Dermis blood vessel endothelial cell (primary cell): ENCODE measurements around the gene TCN2. TPM values are rescaled to one million over a fixed set of nuclear protein-coding genes. Genes with fewer than 3 reads are reported as not detected.
A peak's percentile ranks its signal among the peaks of the same experiment; 100 is the strongest.
"Not testable (repeated sequence)": the region's sequence is repeated elsewhere in the genome, so short reads cannot be mapped to it uniquely, and the experiment has no call there.

ENCODE experiments used
- DNase-seq: peaks from one replicate; pipeline ENCODE4 v3.0.0; 2010
- total RNA-seq: library from RNA; depleted of rRNA; stranded (reverse); fragments of >200 nt; gene quantifications from 2 replicates; pipeline ENCODE4 v1.2.3, GENCODE V29; 2014

TCN2 gene
- total RNA-seq, 1 donor from 2014 or later: 101 TPM

DNA sequence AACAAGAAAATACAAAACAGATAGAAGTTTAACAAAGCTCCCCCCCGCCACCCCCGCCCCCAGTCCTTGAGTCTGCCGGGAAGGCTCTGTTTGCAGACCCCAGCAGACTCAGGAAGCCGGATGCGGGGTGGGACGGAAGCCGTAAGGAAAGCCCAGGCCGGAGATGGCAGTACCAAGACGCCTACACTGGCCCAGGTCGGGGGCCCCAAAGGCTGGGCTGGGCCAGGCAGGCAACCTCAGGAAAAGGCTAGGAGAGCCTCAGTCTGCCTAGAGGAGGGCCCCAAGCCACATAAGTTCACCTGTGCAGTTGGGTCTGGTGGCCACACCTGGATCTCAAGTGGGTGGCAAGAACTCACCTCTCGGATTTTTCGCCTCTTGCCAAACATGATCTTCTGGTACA is 28.5 kb upstream of the TCN2 start:
- no peak for DNase-seq

GRCh38 chr22:30580896-30581295 is 26.1 kb upstream of the TCN2 start:
- no peak for DNase-seq

- no peak for DNase-seq
These were observed 24.9 kb upstream of the TCN2 start for GRCh38 chr22:30582051-30582450.

- DNase-seq: peak; percentile 53
These were observed 24.0 kb upstream of the TCN2 start for GRCh38 chr22:30582788-30583545.

DNA sequence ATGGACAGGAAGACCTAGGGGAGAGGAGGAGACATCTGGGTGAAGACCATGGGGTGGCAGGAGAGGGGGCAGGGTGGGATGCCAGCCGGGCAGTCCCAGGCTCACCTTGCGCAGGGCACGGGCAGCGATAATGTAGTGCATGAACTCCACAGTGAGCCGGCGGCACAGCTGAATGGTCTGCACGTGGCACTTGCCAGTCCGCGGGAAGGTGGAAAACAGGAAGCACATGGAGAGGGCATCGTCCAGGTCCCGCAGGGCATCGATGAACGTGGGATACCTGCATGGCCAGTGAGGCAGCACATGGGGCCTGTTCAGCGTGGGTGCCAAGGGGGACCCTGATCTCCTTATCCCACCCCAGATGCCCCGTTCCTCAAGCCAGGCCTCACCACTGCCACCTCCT is 22.5 kb upstream of the TCN2 start:
- DNase-seq: no peak

- DNase-seq: no peak
These were observed 20.6 kb upstream of the TCN2 start for GRCh38 chr22:30586414-30586813.

GRCh38 chr22:30591191-30591587 is 15.8 kb upstream of the TCN2 start:
- peak; percentile 44 for DNase-seq

DNA sequence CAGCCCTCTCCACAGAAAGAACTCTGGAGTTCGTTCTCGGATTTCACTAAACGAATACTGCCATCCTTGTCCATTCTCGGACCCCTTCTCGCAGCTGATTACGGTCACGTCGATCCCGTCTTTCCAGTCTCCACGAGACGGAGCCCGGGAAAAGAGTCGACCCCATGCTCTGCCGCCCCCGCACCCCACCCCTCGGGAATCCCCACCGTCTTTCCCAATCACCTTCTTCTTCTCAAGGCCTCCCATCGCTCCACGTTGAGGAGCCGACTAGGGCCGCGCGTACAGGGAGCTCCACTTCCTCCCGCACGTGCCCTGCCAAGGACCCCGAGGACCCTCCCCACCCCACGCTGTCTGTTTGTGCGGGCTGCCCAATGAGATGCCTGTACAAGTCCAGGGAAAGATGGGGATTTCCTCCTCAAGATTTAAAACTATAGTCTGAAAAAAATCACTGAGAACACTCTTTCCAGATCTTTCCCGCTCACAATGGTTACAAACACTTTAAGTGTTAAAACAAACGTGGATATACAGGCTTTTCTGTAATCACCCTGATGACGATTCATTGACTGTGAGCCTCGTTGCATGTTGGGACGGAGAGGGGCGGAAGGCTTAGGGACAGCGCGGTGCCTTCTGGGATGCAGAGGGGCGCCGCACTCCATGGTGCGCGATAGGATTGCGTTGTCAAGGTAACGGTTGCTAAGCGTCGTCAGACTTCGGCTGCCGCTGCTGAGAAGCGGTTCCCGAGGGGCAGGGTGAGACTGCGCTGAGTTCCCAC is 15.2 kb upstream of the TCN2 start, which contains the start of gene PES1:
PES1 (minus strand) TSS at position 323 of the 772 bp plus-strand sequence; CDS start at position 246, 77 bp downstream.
- peak; percentile 100 for DNase-seq

GRCh38 chr22:30592360-30592713 is 14.6 kb upstream of the TCN2 start:
- DNase-seq: not testable (repeated sequence)

GRCh38 chr22:30596199-30596598 is 10.8 kb upstream of the TCN2 start:
- DNase-seq: no peak

- no peak for DNase-seq
These were observed 10.1 kb upstream of the TCN2 start for GRCh38 chr22:30596886-30597285.

DNA sequence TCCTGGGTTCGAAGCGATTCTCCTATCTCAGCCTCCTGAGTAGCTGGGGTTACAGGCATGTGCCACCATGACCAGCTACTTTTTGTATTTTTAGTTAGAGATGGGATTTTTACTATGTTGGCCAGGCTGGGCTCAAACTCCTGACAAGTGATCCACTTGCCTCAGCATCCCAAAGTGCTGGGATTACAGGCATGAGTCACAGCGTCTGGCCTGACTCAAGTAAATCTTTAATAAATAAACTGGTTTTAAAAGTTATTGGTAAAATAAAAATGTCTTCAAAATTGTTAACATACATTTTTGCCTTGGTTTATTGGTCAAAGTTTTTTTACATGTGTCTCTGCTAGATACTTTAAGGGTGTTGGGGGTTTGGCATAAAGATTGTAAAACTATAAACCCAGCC is 8.0 kb upstream of the TCN2 start:
- no peak for DNase-seq

DNA sequence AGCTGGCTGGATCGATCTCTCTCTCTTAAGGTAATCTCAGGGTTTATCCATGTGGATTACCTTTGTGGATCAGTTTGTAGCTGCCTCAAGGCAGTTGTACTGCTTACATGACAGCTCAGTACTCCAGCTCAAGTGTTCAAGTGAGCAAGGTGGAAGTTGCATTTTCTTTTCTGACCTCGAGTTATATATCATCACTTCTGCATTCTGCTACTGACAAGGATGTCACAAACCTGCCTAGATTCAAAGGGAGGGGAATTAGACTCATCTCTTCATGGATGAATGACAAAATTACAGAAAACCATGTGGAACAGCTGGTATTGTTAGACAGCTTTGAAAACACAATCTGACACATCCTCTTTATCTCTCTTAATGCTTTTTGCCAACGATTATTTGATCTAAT is 6.1 kb upstream of the TCN2 start:
- DNase-seq: no peak

DNA sequence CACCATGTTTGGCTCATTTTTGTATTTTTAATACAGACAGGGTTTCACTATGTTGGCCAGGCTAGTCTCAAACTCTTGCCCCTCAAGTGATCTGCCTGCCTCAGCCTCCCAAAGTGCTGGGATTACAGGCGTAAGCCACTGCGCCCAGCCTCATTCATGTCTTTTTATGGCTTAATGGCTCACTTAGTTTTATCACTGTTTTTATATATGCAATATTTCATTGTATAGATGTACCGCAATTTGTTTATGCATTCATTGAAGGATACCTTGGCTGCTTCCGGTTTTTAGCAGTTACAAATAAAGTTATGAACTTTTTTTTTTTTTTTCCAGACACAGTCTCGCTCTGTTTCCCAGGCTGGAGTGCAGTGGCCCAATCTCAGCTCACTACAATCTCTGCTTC is 5.5 kb upstream of the TCN2 start:
- DNase-seq: no peak

- DNase-seq: peak; percentile 63
These were observed 4.9 kb upstream of the TCN2 start for GRCh38 chr22:30602049-30602448.

DNA sequence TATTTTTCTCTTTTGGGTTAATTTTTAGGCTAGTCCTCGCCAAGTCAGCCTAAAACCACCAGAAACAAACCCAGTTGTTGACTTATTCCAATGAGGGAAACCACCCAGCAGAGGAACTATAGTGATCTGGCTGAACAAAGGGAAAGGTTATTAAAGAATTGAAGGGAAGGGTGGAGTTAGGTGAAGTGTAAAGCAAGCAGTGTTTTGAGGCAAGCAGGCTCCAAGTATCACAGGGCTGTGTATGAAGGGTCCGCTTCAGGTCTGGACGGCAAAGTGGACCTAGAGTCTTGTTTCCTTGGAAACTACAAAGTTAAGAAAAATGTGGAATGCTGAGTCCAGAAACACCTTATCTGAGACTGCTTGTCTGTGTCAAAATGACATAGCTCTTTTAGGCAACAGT is 3.2 kb upstream of the TCN2 start:
- no peak for DNase-seq

- no peak for DNase-seq
These were observed 2.3 kb upstream of the TCN2 start for GRCh38 chr22:30604723-30605122.

DNA sequence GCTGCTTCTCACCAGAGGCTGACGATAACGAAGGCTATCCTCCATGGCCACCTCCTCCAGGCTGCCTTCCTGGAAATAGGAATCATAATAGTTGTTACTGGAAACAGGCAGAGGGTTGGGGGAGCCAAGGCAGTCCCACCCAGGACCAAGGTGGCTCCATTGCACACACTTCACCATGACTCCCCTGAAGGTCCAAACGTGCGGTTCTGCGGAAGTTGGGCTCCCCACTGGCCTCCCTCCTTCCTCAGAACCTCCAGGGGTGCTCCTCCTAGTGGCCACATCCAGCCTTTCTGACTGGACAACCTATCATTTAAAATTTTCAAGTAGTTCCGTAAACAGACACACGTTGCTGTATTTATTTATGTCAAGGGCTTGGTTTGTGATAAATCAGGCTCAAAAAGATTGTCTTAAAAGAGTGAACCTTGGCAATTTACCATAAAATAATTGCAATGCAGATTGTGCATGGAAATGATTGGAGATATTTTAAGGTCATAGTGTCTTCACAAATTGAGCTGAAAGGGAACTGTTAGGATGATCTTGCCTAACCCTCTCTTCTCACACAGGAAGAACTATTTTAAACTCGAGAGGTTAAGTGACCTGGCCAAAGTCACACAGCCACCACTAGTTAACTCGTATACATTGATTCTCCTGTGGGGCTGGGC is 1.4 kb upstream of the TCN2 start:
- peak; percentile 72 for DNase-seq

GRCh38 chr22:30607300-30607930 is 441 bp downstream of the TCN2 start:
- no peak for DNase-seq

- DNase-seq: no peak
These were observed 965 bp downstream of the TCN2 start for GRCh38 chr22:30607939-30608338.

- DNase-seq: peak; percentile 85
These were observed 2.5 kb downstream of the TCN2 start for GRCh38 chr22:30609260-30610185.

DNA sequence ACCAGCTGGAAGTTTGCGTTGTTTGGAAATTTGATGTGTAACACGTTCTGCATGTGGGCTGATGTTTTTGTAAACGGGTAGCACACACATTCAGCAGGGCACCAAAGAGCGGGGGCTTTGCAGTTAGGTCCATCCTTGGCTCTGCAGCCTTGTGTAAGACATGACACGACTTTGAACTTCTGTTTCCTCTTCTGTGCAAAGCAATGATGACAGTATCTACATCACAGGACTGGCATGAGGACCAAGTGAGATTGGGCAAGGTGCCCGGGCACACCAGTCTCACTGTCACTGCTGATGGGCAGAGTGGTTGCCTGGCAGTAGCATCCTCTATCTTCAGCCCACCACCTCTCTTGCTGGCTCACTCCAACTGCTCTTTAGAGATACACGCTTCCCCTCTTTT is 3.3 kb downstream of the TCN2 start:
- no peak for DNase-seq
